Trophoblast cell (in vitro differentiated cells and primary cell): ENCODE data around the gene ZNF580.
A peak's percentile ranks its signal among the peaks of the same experiment; 100 is the strongest.

Source experiments
- DNase-seq, 2 donors: peaks; one replicate each; pipeline ENCODE4 v3.0.0-alpha.2; 2016
- H2AFZ ChIP-seq: 2 replicates; pipeline ENCODE4 v1.6.1; 2013; ENCODE audit warnings: low read length, moderate library complexity, mild to moderate bottlenecking; ENCODE audit not compliant: insufficient read depth, poor library complexity
- H2AK5ac ChIP-seq: 2 replicates; pipeline ENCODE4 v1.6.1; 2013; ENCODE audit warnings: mild to moderate bottlenecking, low read length
- H2BK120ac ChIP-seq: 2 replicates; pipeline ENCODE4 v1.6.1; 2013; ENCODE audit warnings: low read length, mild to moderate bottlenecking, moderate library complexity; ENCODE audit not compliant: insufficient read depth, poor library complexity
- H2BK12ac ChIP-seq: 2 replicates; pipeline ENCODE4 v1.6.1; 2013; ENCODE audit warnings: mild to moderate bottlenecking, low read length, moderate library complexity
- H2BK5ac ChIP-seq: 2 replicates; pipeline ENCODE4 v1.6.1; 2013; ENCODE audit warnings: low read length, low read depth, moderate library complexity, mild to moderate bottlenecking; ENCODE audit not compliant: poor library complexity
- H3K14ac ChIP-seq: 2 replicates; pipeline ENCODE4 v1.6.1; 2013; ENCODE audit warnings: mild to moderate bottlenecking, low read length
- H3K18ac ChIP-seq: 2 replicates; pipeline ENCODE4 v1.6.1; 2013; ENCODE audit warnings: mild to moderate bottlenecking, low read length
- H3K23ac ChIP-seq: 2 replicates; pipeline ENCODE4 v1.6.1; 2013; ENCODE audit warnings: low read length
- H3K27ac ChIP-seq: 2 replicates; pipeline ENCODE4 v1.5.1; 2013; ENCODE audit warnings: low read depth, mild to moderate bottlenecking, inconsistent platforms, low read length, moderate library complexity
- H3K27me3 ChIP-seq: 2 replicates; pipeline ENCODE4 v1.6.1; 2013; ENCODE audit warnings: inconsistent platforms, mild to moderate bottlenecking, low read length, moderate library complexity; ENCODE audit not compliant: insufficient read depth
- H3K36me3 ChIP-seq, 2 experiments: 1 replicate in 1 of 2; 2 replicates in 1 of 2; pipeline ENCODE4 v1.6.1; 2013; ENCODE audit warnings: low read length in 2 of 2, mild to moderate bottlenecking in 2 of 2, moderate library complexity in 1 of 2; ENCODE audit not compliant: insufficient read depth in 2 of 2, control insufficient read depth in 1 of 2
- H3K4ac ChIP-seq: 2 replicates; pipeline ENCODE4 v1.6.1; 2013; ENCODE audit warnings: low read depth, mild to moderate bottlenecking, low read length, moderate library complexity
- H3K4me1 ChIP-seq, 2 experiments: 1 replicate in 1 of 2; 2 replicates in 1 of 2; pipeline ENCODE4 v1.6.1; 2013; ENCODE audit warnings: low read length in 2 of 2, mild to moderate bottlenecking in 2 of 2, moderate library complexity in 1 of 2; ENCODE audit not compliant: insufficient read depth in 2 of 2, control insufficient read depth in 1 of 2
- H3K4me2 ChIP-seq: 2 replicates; pipeline ENCODE4 v1.6.1; 2013; ENCODE audit warnings: inconsistent platforms, mild to moderate bottlenecking, low read length, moderate library complexity
- H3K4me3 ChIP-seq: 2 replicates; pipeline ENCODE4 v1.5.1; 2013; ENCODE audit warnings: mild to moderate bottlenecking, low read depth, low read length, inconsistent platforms
- H3K79me1 ChIP-seq: one replicate; pipeline ENCODE4 v1.6.1; 2013; ENCODE audit warnings: low read length
- H3K79me2 ChIP-seq: 2 replicates; pipeline ENCODE4 v1.6.1; 2013; ENCODE audit warnings: low read length, mild to moderate bottlenecking; ENCODE audit not compliant: control insufficient read depth, insufficient read depth, poor library complexity
- H3K9ac ChIP-seq: 2 replicates; pipeline ENCODE4 v1.6.1; 2013; ENCODE audit warnings: mild to moderate bottlenecking, low read length
- H3K9me3 ChIP-seq: 2 replicates; pipeline ENCODE4 v1.6.1; 2013; ENCODE audit warnings: low read depth, mild to moderate bottlenecking, control low read depth, inconsistent platforms, low read length; ENCODE audit not compliant: insufficient read depth
- H4K12ac ChIP-seq: 2 replicates; pipeline ENCODE4 v1.6.1; 2013; ENCODE audit warnings: low read depth, mild to moderate bottlenecking, low read length, moderate library complexity
- H4K8ac ChIP-seq: 2 replicates; pipeline ENCODE4 v1.6.1; 2013; ENCODE audit warnings: low read depth, mild to moderate bottlenecking, low read length, moderate library complexity
- H4K91ac ChIP-seq: one replicate; pipeline ENCODE4 v1.6.1; 2013; ENCODE audit warnings: low read depth, mild to moderate bottlenecking, low read length, moderate library complexity
- whole genome bisulfite sequencing: extraction: QIAGEN DNeasy Blood & Tissue Kit; methylation state at CpG from one replicate; pipeline ENCODE4 v1.1.7; 2013; ENCODE audit warnings: missing lambda C conversion rate; ENCODE audit not compliant: insufficient read length, insufficient coverage; ENCODE audit errors: extremely low coverage; 5-methylcytosine and 5-hydroxymethylcytosine counted together

The ZNF580 gene

DNA sequence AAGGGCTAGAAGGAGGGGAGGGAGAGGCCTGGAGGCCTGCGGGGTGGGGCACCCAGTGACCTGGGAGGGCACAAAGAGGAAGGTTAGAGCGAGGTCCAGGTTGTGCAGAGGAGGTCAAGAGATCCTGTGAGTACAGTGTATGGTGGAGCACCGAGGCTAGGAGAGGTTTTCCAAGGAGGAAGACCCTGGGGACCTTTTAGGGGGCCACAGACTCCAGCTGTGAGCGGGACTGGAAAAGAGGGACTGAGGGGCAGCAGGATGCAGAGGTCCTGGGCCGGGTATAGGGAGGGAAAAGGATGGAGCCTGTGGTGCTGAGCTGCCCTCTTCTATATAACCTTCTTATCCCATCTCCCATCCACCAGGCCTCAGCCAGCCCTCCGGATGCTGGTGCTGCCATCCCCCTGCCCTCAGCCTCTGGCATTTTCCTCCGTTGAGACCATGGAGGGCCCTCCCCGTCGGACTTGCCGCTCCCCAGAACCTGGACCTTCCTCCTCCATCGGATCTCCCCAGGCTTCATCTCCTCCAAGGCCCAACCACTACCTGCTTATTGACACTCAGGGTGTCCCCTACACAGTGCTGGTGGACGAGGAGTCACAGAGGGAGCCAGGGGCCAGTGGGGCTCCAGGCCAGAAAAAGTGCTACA, 3.5 kb downstream of the ZNF580 start:
- Histone ChIP-seq H3K9me3 (no peaks in the 10 kb centered on the region), H3K4me1 (peaks cover 18 to 32% of the 10 kb centered on the region in 2 experiments), H3K27ac (no peak overlapping the region), H3K36me3 (peaks cover 13% of the 10 kb centered on the region in 2 experiments), H4K12ac (peak overlapping the region; percentile 62), H3K14ac (peak overlapping the region; percentile 80), H3K79me1 (peaks cover 31% of the 10 kb centered on the region), H2BK120ac (peak overlapping the region; percentile 21), H3K18ac (no peak overlapping the region), H2BK12ac (no peak overlapping the region), H3K9ac (peak overlapping the region; percentile 94), H2BK5ac (peak overlapping the region; percentile 37), H4K8ac (peak overlapping the region; percentile 85), H3K4me2 (peak overlapping the region; percentile 87), H4K91ac (peak overlapping the region; percentile 69), H2AK5ac (peak overlapping the region; percentile 79), H3K79me2 (peaks cover 27% of the 10 kb centered on the region), H3K23ac (no peak overlapping the region), H3K4me3 (peak overlapping the region; percentile 85), H2AFZ (no peak overlapping the region), H3K4ac (peak overlapping the region; percentile 96), H3K27me3 (no peaks in the 10 kb centered on the region)
- DNase-seq = no peak
- WGBS = no CpG with 5 or more reads among the region's 12 CpGs

DNA sequence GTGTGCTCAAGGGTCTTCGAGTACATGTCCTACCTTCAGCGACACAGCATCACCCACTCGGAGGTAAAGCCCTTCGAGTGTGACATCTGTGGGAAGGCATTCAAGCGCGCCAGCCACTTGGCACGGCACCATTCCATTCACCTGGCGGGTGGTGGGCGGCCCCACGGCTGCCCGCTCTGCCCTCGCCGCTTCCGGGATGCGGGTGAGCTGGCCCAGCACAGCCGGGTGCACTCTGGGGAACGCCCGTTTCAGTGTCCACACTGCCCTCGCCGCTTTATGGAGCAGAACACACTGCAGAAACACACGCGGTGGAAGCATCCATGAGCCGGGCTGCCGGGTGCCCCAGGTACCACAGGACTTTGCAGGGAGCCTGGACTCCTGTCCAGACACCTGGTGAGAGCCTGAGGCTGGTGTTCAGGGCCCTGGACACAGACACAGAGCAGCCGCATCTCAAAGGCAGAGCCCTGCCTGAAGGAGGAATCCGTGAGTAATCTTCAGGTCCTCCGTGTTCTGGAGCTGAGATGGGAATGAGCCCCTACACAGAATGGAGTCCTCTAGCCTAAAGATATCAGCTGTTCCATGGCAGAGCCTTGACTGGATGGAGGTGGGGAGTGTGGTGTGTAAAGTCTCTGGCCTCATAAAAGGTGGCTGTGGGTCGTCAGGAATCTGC, 4.2 kb downstream of the ZNF580 start:
- no peaks in the 10 kb centered on the region for H3K27me3 ChIP-seq
- DNase-seq = no peak
- H2AFZ ChIP-seq = no peak overlapping the region
- peaks cover 16 to 18% of the 10 kb centered on the region in 2 experiments for H3K36me3 ChIP-seq
- WGBS = no CpG with 5 or more reads among the region's 28 CpGs
- H2BK12ac ChIP-seq = no peak overlapping the region
- no peak overlapping the region for H2BK120ac ChIP-seq
- H4K8ac ChIP-seq = no peak overlapping the region
- H3K79me1 ChIP-seq = peaks cover 31% of the 10 kb centered on the region
- no peak overlapping the region for H2AK5ac ChIP-seq
- no peak overlapping the region for H4K91ac ChIP-seq
- H3K23ac ChIP-seq = no peak overlapping the region
- peaks cover 27% of the 10 kb centered on the region for H3K79me2 ChIP-seq
- H3K4me2 ChIP-seq = peak overlapping the region; percentile 87
- no peak overlapping the region for H3K9ac ChIP-seq
- H3K14ac ChIP-seq = no peak overlapping the region
- H3K4me3 ChIP-seq = no peak overlapping the region
- H2BK5ac ChIP-seq = no peak overlapping the region
- H3K27ac ChIP-seq = no peak overlapping the region
- H3K4me1 ChIP-seq = peaks cover 16 to 30% of the 10 kb centered on the region in 2 experiments
- no peak overlapping the region for H3K18ac ChIP-seq
- H3K9me3 ChIP-seq = no peaks in the 10 kb centered on the region
- H4K12ac ChIP-seq = no peak overlapping the region
- peak overlapping the region; percentile 96 for H3K4ac ChIP-seq

DNA sequence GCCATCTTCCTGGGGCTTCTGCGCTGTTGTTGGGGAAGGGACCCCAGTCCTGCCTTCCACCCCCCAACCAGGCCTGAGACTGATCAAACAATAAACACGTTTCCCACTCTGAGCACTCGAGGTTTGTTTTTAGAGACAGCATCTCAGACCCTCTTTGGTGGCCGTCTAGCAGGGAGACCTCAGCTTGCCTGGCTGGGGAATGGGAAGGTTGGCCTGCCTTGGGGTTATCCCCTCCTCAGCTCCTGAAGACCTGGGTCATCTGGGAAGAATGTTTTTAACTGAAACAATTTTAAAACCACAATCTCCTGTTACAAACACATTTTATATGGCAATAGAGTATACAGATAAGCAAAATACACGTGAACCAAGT, 4.7 kb downstream of the ZNF580 start:
- Histone ChIP-seq H4K91ac (no peak overlapping the region), H2AFZ (no peak overlapping the region), H3K18ac (no peak overlapping the region), H3K27me3 (no peaks in the 10 kb centered on the region), H3K79me1 (peaks cover 29% of the 10 kb centered on the region), H3K79me2 (peaks cover 25% of the 10 kb centered on the region), H3K4me1 (peaks cover 11 to 25% of the 10 kb centered on the region in 2 experiments), H4K8ac (no peak overlapping the region), H3K4me3 (no peak overlapping the region), H3K27ac (no peak overlapping the region), H3K9me3 (no peaks in the 10 kb centered on the region), H3K36me3 (peaks cover 18 to 23% of the 10 kb centered on the region in 2 experiments), H2AK5ac (no peak overlapping the region), H3K4ac (no peak overlapping the region), H2BK120ac (no peak overlapping the region), H3K4me2 (no peak overlapping the region), H3K14ac (no peak overlapping the region), H4K12ac (no peak overlapping the region), H2BK12ac (no peak overlapping the region), H2BK5ac (no peak overlapping the region), H3K9ac (no peak overlapping the region), H3K23ac (no peak overlapping the region)
- no CpG with 5 or more reads among the region's 5 CpGs for WGBS
- no peak for DNase-seq

DNA sequence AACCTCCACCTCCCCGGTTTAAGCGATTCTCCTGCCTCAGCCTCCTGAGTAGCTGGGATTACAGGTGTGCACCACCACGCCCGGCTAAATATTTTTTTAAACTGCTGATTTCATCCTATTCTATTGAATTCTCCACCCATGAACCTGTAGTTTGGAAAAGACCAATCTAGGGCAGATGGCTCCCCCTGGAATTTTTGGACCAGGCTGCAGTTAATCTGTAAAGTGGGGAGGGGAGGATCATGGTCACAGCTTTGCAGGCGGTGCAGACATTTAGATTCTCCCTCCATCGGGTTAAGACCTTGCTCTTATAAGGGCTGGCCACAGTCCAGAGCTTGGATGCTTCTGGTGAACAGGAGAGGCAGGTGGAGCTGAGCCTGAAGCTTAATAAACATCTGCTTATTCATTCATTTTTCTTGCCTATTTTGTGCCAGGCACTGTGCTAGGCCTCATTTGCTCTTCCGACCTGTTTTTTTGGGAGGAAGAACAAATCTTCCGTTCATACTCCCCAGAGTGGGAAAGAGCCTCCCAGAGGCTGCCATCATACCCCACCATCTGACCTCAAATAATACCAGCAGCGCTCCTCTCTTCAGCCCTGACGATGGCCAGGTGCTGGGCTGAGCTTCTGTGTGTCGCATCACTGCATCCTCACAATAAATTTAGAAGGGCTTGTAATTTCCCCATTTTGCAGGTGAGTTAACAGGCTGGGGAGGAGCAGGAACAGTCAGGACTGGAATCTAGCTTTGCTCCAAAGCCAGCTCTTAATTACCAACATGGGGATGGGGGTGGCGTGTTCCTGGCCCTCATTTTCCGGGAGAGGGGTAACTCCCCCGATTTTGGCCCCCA, 6.3 kb downstream of the ZNF580 start:
- Histone ChIP-seq H3K23ac (no peak overlapping the region), H3K18ac (peak overlapping the region; percentile 16), H3K9ac (peak overlapping the region; percentile 51), H2BK120ac (no peak overlapping the region), H3K14ac (peak overlapping the region; percentile 23), H3K4ac (no peak overlapping the region), H4K91ac (peak overlapping the region; percentile 93), H3K4me3 (peak overlapping the region; percentile 93), H3K36me3 (peaks cover 26% of the 10 kb centered on the region in 2 experiments), H2AK5ac (no peak overlapping the region), H2AFZ (no peak overlapping the region), H3K79me2 (peaks cover 19% of the 10 kb centered on the region), H3K4me2 (peak overlapping the region; percentile 92), H3K79me1 (peaks cover 20% of the 10 kb centered on the region), H3K27ac (no peak overlapping the region), H3K4me1 (peaks cover 11 to 24% of the 10 kb centered on the region in 2 experiments), H3K27me3 (no peaks in the 10 kb centered on the region), H2BK12ac (no peak overlapping the region), H2BK5ac (peak overlapping the region; percentile 13), H4K8ac (peak overlapping the region; percentile 85), H3K9me3 (no peaks in the 10 kb centered on the region), H4K12ac (peak overlapping the region; percentile 54)
- DNase-seq = peak in 1 of 2 donors; percentile 38
- WGBS = no CpG with 5 or more reads among the region's 14 CpGs
